Mucosa of descending colon (tissue), 3 donors: Measurements from ENCODE around the gene ADCYAP1R1. TPM values are rescaled to one million over a fixed set of nuclear protein-coding genes. Genes with fewer than 3 reads are reported as not detected.

Experiments
- ATAC-seq: fragments of 200-7000 bp; cut with Tn5 transposase; one replicate; pipeline ENCODE4 v1.9.1; 2020; ENCODE audit warnings: mild to moderate bottlenecking, moderate library complexity
- DNase-seq, 3 donors: peaks; one replicate each; pipeline ENCODE4 v3.0.0-alpha.2; 2020
- H3K36me3 ChIP-seq: fragments of 200-600 bp; one replicate; pipeline ENCODE4 v1.8.0; 2021; ENCODE audit warnings: low read depth, mild to moderate bottlenecking
- H3K4me1 ChIP-seq: fragments of 200-600 bp; one replicate; pipeline ENCODE4 v1.8.0; 2021; ENCODE audit warnings: low read depth, mild to moderate bottlenecking
- H3K4me3 ChIP-seq: fragments of 200-600 bp; one replicate; pipeline ENCODE4 v1.8.0; 2021; ENCODE audit warnings: mild to moderate bottlenecking
- H3K9me3 ChIP-seq: fragments of 200-600 bp; one replicate; pipeline ENCODE4 v1.8.0; 2021; ENCODE audit warnings: mild to moderate bottlenecking
- intact Hi-C, 2 donors: fragments of 100-400 bp; cut with DNase I in 1 of 2; cut with micrococcal nuclease in 1 of 2; formaldehyde crosslinking; loops; one replicate each; pipeline versions ENCODE4 v1.11.0 to v1.11.1; 2022; cut with DNase I, micrococcal nuclease
- total RNA-seq, 3 donors: library from RNA; stranded (reverse); fragmentation: NEBNext Ultra II Directional in 2 of 3; extraction: Animal tissue kit (Norgen Biotek cat#: 25700) in 2 of 3; gene quantifications; one replicate each; pipeline versions ENCODE4 v1.2.1 to v1.2.4, GENCODE V29; 2021 to 2023
- TF ChIP-seq, protein P1 (sequence below): fragments of 200-600 bp; IDR thresholded peaks from one replicate; pipeline ENCODE4 v1.8.0; 2022; ENCODE audit warnings: antibody characterized with exemption, mild to moderate bottlenecking
- donor health status: DM: no; HTN: no; CAD: no; lungs with moderate emphysema.
- donor health status: DM: no; HTN: no; CAD: no.
- donor health status: DM: no; HTN: yes; CAD: no.

The ADCYAP1R1 gene
- total RNA-seq, 3 donors from 2014 or later: 0.26 to 15.0 (median 2.2) TPM

DNA sequence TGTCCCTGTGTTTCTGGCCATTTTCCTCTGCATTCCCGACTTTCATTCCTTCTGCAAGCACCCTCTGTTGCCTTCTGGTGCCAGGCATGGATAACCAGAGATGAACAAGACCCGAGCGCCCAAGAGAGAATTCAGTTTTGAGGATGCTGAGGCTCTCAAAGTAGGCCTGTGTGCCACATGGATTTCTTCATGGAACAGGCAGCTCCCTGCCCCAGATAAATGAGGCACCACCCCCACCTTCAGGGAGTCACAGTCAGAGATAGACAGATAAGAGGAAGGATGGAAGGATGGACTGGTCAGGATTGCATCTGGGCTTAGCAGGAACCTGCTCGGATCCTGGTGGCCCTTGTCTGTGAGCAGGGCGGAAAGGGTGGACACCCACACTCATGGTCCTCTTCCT is 49.4 kb downstream of the ADCYAP1R1 start:
- no peak overlapping the region for H3K4me3 ChIP-seq
- H3K36me3 ChIP-seq: no peaks in the 10 kb centered on the region
- ATAC-seq: no peak
- TF ChIP-seq, protein P1, sequence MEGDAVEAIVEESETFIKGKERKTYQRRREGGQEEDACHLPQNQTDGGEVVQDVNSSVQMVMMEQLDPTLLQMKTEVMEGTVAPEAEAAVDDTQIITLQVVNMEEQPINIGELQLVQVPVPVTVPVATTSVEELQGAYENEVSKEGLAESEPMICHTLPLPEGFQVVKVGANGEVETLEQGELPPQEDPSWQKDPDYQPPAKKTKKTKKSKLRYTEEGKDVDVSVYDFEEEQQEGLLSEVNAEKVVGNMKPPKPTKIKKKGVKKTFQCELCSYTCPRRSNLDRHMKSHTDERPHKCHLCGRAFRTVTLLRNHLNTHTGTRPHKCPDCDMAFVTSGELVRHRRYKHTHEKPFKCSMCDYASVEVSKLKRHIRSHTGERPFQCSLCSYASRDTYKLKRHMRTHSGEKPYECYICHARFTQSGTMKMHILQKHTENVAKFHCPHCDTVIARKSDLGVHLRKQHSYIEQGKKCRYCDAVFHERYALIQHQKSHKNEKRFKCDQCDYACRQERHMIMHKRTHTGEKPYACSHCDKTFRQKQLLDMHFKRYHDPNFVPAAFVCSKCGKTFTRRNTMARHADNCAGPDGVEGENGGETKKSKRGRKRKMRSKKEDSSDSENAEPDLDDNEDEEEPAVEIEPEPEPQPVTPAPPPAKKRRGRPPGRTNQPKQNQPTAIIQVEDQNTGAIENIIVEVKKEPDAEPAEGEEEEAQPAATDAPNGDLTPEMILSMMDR: no peak
- no peak for DNase-seq
- H3K4me1 ChIP-seq: no peaks in the 10 kb centered on the region
- no peaks in the 10 kb centered on the region for H3K9me3 ChIP-seq
- intact Hi-C loops: no loop called here

DNA sequence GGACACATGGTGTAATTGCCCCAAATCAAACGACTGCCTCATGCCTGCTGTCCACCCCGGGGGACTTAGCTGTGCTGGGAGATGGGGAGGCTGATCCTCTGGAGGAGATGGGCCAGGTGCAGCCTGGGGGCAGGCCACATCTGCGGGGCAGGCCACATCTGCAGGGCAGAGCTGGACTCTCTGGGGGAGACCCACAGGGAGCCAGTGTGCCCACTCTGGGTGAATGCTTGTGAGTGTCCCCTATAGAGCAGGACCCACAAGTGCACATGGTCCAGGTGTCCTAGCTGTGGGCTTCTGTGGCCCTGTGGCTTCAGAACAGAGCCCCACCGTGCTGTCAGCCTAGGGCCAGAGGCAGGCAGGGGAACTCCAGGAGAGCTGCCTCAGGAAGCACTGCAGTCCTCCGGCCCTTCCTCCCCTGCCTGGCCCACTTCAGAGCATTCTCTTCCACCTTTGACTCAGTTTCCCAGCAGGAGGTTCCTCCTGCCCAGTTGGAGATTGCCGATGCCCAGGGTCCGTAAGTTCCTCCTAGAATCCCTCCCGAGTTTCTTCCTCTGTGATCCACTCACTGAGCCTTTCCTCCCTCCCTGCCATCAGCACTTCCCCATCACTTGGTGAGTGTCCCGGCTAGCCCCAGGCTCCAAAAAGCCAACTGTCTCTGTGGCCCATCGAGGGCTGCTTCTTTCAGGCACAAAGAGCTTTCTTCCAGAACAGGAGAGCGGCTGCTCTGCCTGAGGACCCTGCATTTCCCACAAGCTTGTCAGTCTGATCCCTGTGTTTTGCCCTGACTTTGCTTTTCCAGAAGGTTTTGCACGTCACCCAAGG is 50.3 kb downstream of the ADCYAP1R1 start:
- Histone ChIP-seq H3K4me1 (no peaks in the 10 kb centered on the region), H3K4me3 (no peak overlapping the region), H3K9me3 (no peaks in the 10 kb centered on the region), H3K36me3 (no peaks in the 10 kb centered on the region)
- TF ChIP-seq, protein P1: no peak
- intact Hi-C loops: no loop called here
- ATAC-seq: no peak
- DNase-seq: no peak

DNA sequence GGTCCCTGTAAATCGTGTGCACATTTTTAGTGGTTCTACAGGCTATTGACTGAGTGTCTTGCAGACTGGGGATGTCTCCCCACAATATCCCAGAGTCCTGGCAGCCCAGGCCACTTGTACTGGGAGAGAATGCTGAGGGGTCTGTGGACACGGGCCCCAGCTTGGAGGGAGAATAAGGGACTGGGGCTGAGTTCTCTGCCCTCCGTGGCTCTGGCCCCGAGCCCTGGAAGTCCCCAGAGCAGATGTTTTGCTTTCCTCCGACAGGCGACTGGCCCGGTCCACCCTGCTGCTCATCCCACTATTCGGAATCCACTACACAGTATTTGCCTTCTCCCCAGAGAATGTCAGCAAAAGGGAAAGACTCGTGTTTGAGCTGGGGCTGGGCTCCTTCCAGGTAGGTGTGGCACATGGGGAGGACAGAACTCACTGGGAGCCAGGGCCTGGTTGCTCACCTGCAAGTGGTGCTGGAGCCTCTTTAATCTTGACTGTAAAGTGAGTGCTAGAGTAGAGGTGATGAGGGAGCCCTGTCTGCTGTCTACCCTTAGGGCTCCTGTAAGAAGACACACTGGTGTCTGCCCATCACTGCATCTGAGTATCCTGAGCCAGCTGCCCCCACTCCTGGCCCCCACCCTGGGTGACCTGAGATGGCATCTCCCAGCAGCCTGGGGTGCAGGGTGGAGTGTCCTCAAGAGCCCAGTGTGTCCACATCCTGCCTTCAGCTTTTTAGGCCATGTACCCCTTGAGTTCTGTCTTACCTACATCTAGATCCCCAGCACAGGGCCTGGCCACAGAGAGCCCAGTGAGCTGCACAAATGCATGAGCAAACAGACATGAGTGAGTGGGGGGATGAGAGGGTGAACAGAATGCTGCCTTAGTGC is 51.1 kb downstream of the ADCYAP1R1 start:
- TF ChIP-seq, protein P1: no peak
- Histone ChIP-seq H3K9me3 (no peaks in the 10 kb centered on the region), H3K36me3 (no peaks in the 10 kb centered on the region), H3K4me1 (no peaks in the 10 kb centered on the region), H3K4me3 (no peak overlapping the region)
- DNase-seq: no peak
- no peak for ATAC-seq
- intact Hi-C loops: no loop called here

DNA sequence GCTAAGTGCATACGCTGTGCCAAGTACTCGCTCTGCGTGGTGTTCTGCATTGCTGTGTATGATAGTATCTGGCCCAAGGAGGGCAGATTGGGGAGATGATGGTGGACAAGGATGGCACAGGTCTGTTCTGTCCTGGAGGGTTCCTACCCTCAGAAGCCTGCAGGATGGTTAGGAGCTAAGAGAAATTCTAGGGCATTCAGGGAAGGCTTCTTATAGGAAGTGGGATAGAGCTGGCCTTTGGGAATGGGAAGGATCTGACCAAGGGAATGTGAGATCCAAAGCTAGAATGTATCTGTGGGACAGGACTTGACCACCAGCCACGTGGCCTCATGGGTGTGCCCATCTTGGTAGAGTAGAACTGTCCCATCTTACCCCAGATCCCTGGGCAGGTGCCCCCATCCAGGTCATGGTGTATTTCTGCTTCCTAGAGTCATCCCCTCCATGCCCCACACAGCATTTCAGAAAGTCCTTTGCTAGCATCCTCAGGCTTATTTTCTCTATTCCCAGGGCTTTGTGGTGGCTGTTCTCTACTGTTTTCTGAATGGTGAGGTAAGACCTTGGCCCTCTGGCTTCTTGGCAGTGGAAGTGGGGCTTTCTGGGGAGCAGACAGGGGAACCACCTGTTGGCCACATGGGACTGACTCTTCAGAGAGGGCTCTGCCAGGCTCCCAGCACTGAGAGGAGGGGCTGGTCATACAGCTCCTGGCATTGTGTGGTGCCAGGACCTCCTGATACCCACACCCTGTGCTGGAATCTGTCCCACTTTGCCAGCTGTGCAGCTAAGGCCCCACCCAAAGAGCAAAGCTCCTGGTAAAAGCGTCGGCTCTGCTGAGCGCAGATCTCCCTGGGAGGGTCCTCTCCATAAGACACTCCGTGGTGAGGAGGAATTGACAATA is 52.5 kb downstream of the ADCYAP1R1 start:
- no peaks in the 10 kb centered on the region for H3K4me1 ChIP-seq
- intact Hi-C loops: no loop called here
- TF ChIP-seq, protein P1: no peak
- no peaks in the 10 kb centered on the region for H3K9me3 ChIP-seq
- peak in 1 of 3 donors; percentile 40 for DNase-seq
- peak; percentile 29 for ATAC-seq
- H3K36me3 ChIP-seq: no peaks in the 10 kb centered on the region
- no peak overlapping the region for H3K4me3 ChIP-seq

DNA sequence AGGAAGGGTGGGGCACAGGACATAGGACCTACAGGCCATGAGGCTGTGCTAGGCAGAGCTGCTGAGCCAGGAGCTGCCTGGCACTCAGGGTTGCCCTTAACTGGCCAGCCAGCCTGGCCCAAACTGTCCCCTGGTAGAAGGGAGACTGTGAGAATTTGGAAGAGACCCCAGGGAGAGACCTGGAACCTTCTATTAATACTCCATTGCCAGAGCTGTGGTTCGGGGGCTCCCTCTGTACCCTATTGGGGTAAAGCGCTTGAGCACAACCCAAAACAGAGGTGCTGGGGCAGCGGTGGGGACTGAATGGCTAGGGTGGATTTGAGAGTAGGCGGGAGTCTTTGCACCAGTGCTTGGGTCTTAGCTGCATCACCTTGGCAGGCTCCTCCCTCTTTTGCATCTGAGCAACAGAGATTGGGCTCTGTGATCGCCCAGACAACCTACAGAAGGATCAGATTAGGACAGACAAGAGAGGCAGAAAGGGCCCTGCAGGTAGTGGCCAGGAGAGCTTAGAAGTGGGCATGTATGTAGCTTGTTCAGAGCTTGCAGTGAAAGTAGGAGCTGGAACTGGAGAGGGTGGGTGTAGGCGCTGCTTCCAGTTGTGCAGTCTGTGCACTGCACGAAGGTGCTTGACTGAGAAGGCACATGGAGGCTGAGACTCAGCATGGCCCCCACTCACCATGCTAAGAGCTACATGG is 53.3 kb downstream of the ADCYAP1R1 start:
- TF ChIP-seq, protein P1: no peak
- DNase-seq: no peak
- no peak for ATAC-seq
- H3K4me3 ChIP-seq: no peak overlapping the region
- H3K36me3 ChIP-seq: no peaks in the 10 kb centered on the region
- H3K4me1 ChIP-seq: no peaks in the 10 kb centered on the region
- H3K9me3 ChIP-seq: no peaks in the 10 kb centered on the region
- intact Hi-C loops: no loop called here
